HepG2 (cell line): ENCODE measurements around the gene PTPRU. TPM values are rescaled to one million over a fixed set of nuclear protein-coding genes. Genes with fewer than 3 reads are reported as not detected.

Experiments used
- ATAC-seq: fragments of 200-7000 bp; cut with Tn5 transposase; 3 replicates; pipeline ENCODE4 v1.9.1; 2020; ENCODE audit warnings: mild to moderate bottlenecking, moderate library complexity
- BruUV-seq: library from RNA; stranded (reverse); fragments of 400-500 nt; replicated peaks from 2 replicates; lab custom pipeline; 2021; lab: Mats Ljungman, UMichigan
- CTCF ChIA-PET: fragments of 300-600 bp; formaldehyde crosslinking; extraction: SDS; loops from one replicate; lab custom pipeline; 2021; ENCODE audit warnings: low total read pairs, inconsistent platforms, low intra/inter-chr PET ratio; lab: Yijun Ruan, JAX
- POLR2A ChIA-PET: fragments of 350-600 bp; sonication (Branson Sonifier 250); formaldehyde crosslinking; loops from one replicate; lab custom pipeline; 2020; ENCODE audit warnings: antibody characterized with exemption, inconsistent platforms; lab: Yijun Ruan, JAX
- DNase-seq: peaks from one replicate; pipeline ENCODE4 v3.0.0-alpha.2; 2015; ENCODE audit warnings: low spot score
- FAIRE-seq: peaks from 3 replicates; lab custom pipeline; 2011; peaks lifted over from hg19 to GRCh38; lab: Jason Lieb, UNC
- H2AFZ ChIP-seq: one replicate; pipeline ENCODE4 v1.6.1; 2011; ENCODE audit warnings: low read length, inconsistent platforms
- H3K27ac ChIP-seq: fragments of 300-600 bp; 3 replicates; pipeline ENCODE4 v1.8.0; 2011; ENCODE audit warnings: mixed run types, mild to moderate bottlenecking, mixed read lengths, low read length, inconsistent platforms; ENCODE audit not compliant: insufficient read depth; ENCODE audit errors: extremely low read length
- H3K27me3 ChIP-seq, 2 experiments: fragments of 200-600 bp in 1 of 2; 2 replicates in 1 of 2; 3 replicates in 1 of 2; pipeline versions ENCODE4 v1.6.0 to v1.8.0; 2011; ENCODE audit warnings: low read length in 2 of 2, mild to moderate bottlenecking in 2 of 2, moderate library complexity in 2 of 2, inconsistent platforms in 1 of 2; ENCODE audit not compliant: insufficient read depth in 2 of 2, control insufficient read depth in 1 of 2
- H3K36me3 ChIP-seq, 2 experiments: fragments of 200-600 bp in 1 of 2; replicated peaks in 1 of 2; 2 replicates in 1 of 2; 3 replicates in 1 of 2; pipeline versions ENCODE4 v1.5.1 to v1.8.0; 2011; ENCODE audit warnings: low read length in 2 of 2, inconsistent platforms in 1 of 2; ENCODE audit not compliant: insufficient read depth in 2 of 2, control insufficient read depth in 1 of 2
- H3K4me1 ChIP-seq: 2 replicates; pipeline ENCODE4 v1.5.1; 2012; ENCODE audit warnings: low read length, inconsistent platforms; ENCODE audit not compliant: insufficient read depth
- H3K4me2 ChIP-seq: 2 replicates; pipeline ENCODE4 v1.6.0; 2011; ENCODE audit warnings: low read depth, low read length, inconsistent platforms
- H3K4me3 ChIP-seq, 3 experiments: fragments of 200-600 bp in 1 of 3; sonication (generic), shearing (Covaris generic) in 1 of 3; replicated peaks in 1 of 3; 2 replicates each; pipeline ENCODE4 v1.5.1; 2011 to 2016; ENCODE audit warnings: low read length in 3 of 3, inconsistent platforms in 2 of 3, low read depth in 2 of 3, mild to moderate bottlenecking in 2 of 3, control low read depth in 1 of 3, mixed read lengths in 1 of 3; ENCODE audit not compliant: insufficient read depth in 1 of 3
- H3K79me2 ChIP-seq: one replicate; pipeline ENCODE4 v1.6.1; 2011; ENCODE audit warnings: low read length, inconsistent platforms; ENCODE audit not compliant: insufficient read depth
- H3K9ac ChIP-seq: 2 replicates; pipeline ENCODE4 v1.6.0; 2011; ENCODE audit warnings: mild to moderate bottlenecking, low read depth, low read length, inconsistent platforms; ENCODE audit not compliant: insufficient read depth
- H3K9me3 ChIP-seq: 2 replicates; pipeline ENCODE4 v1.5.1; 2012; ENCODE audit warnings: mild to moderate bottlenecking, low read length
- H4K20me1 ChIP-seq: 2 replicates; pipeline ENCODE4 v1.6.0; 2011; ENCODE audit warnings: inconsistent platforms, mild to moderate bottlenecking, low read length, moderate library complexity; ENCODE audit not compliant: insufficient read depth
- DDIT3 ChIP-seq: sonication (generic); formaldehyde crosslinking; IDR thresholded peaks from 2 replicates; pipeline ENCODE4 v1.4.0; 2020; ENCODE audit warnings: mild to moderate bottlenecking, missing genetic modification reagents
- KDM1A ChIP-seq: IDR thresholded peaks from 2 replicates; pipeline ENCODE4 v1.6.1; 2016; ENCODE audit warnings: missing compliant biosample characterization
- ZFP82 ChIP-seq: sonication (generic); formaldehyde crosslinking; IDR thresholded peaks from 2 replicates; pipeline ENCODE4 v1.5.1; 2020; ENCODE audit warnings: mild to moderate bottlenecking, missing genetic modification reagents, borderline replicate concordance
- ZNF550 ChIP-seq: sonication (generic); formaldehyde crosslinking; IDR thresholded peaks from 2 replicates; pipeline ENCODE4 v1.4.0; 2020; ENCODE audit warnings: mild to moderate bottlenecking, missing genetic modification reagents, borderline replicate concordance
- ZNF558 ChIP-seq: sonication (generic); formaldehyde crosslinking; IDR thresholded peaks from 2 replicates; pipeline ENCODE4 v1.9.0; 2022; ENCODE audit warnings: mild to moderate bottlenecking, missing genetic modification reagents, borderline replicate concordance
- ZNF629 ChIP-seq: sonication (generic); formaldehyde crosslinking; conservative IDR thresholded peaks from 2 replicates; pipeline ENCODE4 v1.5.0; 2020; ENCODE audit warnings: missing genetic modification reagents
- WGBS: methylation state at CpG from one replicate; pipeline ENCODE4 v1.1.6; 2017; ENCODE audit warnings: low lambda C conversion rate; 5-methylcytosine and 5-hydroxymethylcytosine counted together
- in situ Hi-C: cut with HindIII; loops from 2 replicates; pipeline ENCODE4 v1.10.0; 2017; ENCODE audit warnings: low pct_unique_long_range_greater_than_20kb; ENCODE audit not compliant: extremely low pct_ligation_motif_present
- intact Hi-C: fragments of 100-400 bp; cut with micrococcal nuclease; formaldehyde crosslinking; loops from one replicate; pipeline ENCODE4 v1.10.0; 2022; ENCODE audit not compliant: unreplicated experiment
- polyA plus RNA-seq, 8 experiments: library from polyadenylated mRNA; depleted of rRNA in 3 of 8; stranded (reverse) in 7 of 8; unstranded in 1 of 8; fragments of >200 nt; fragmentation: Illumina TruSeq in 4 of 8; extraction: Trizol in 4 of 8; gene quantifications; 2 replicates each; pipeline versions ENCODE4 v1.2.1 to v1.2.3, GENCODE V29; 2011 to 2016; ENCODE audit warnings: low read depth in 4 of 8, missing spikeins in 1 of 8, mixed read lengths in 1 of 8; ENCODE audit not compliant: insufficient read depth in 1 of 8
- total RNA-seq, 5 experiments: library from RNA; depleted of rRNA; stranded (reverse); fragments of >200 nt; fragmentation: Illumina TruSeq; extraction: Trizol; gene quantifications; 2 replicates each; pipeline ENCODE4 v1.2.3, GENCODE V29; 2016; ENCODE audit warnings: low read depth in 1 of 5
- TF ChIP-seq, protein P1 (sequence below): sonication (generic); formaldehyde crosslinking; IDR thresholded peaks from 2 replicates; pipeline ENCODE4 v1.8.0; 2022; ENCODE audit warnings: mild to moderate bottlenecking, missing genetic modification reagents, borderline replicate concordance
- TF ChIP-seq, protein P2 (sequence below): sonication (generic); formaldehyde crosslinking; IDR thresholded peaks from 2 replicates; pipeline ENCODE4 v1.4.0; 2020; ENCODE audit warnings: missing genetic modification reagents, borderline replicate concordance

Gene PTPRU
- total and polyA plus RNA-seq, 2 of the 13 experiments (the other 11 are each of a cell fraction or from before 2014, with no cell fraction given) = 21.6 to 22.3 TPM

DNA sequence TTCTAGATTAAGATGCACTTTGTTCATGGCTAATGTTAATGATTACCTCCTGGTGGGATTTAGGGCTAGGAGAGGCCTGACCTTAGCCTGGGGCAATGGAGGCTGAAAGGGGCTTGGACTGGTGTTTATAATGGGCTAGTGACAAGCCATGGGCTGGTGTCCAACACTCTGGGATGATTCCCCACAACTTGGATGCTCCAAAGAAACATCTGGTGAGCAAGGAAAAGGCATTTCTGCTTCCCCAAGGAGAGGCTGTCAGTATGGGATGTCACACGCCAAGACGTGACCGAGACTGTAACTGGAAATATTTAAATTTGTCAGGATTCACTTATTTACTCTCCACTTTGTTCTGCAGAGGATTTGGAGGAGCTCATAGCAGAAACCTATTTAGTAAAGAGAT lies 45.2 kb downstream of the PTPRU start:
- Histone ChIP-seq H3K27me3 (no peaks in the 10 kb centered on the region), H3K9me3 (no peaks in the 10 kb centered on the region), H3K9ac (no peak overlapping the region), H3K4me1 (peaks cover 17% of the 10 kb centered on the region), H3K27ac (no peak overlapping the region), H2AFZ (no peak overlapping the region), H3K4me2 (no peak overlapping the region)
- DNase-seq = no peak
- ATAC-seq = no peak
- 100% methylated on average over 2 of the region's 3 CpGs for WGBS
- in situ Hi-C loops = no loop called here
- CTCF ChIA-PET = no interaction called here
- TF ChIP-seq KDM1A (no peak), ZNF550 (CRISPR knock-in tag) (no peak), ZNF558 (CRISPR knock-in tag) (no peak)
- TF ChIP-seq, protein P1, sequence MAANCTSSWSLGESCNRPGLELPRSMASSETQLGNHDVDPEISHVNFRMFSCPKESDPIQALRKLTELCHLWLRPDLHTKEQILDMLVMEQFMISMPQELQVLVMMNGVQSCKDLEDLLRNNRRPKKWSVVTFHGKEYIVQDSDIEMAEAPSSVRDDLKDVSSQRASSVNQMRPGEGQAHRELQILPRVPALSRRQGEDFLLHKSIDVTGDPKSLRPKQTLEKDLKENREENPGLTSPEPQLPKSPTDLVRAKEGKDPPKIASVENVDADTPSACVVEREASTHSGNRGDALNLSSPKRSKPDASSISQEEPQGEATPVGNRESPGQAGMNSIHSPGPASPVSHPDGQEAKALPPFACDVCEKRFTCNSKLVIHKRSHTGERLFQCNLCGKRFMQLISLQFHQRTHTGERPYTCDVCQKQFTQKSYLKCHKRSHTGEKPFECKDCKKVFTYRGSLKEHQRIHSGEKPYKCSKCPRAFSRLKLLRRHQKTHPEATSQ (CRISPR knock-in tag) = no peak
- TF ChIP-seq, all 625 proteins: peak for 0
- Histone ChIP-seq H3K79me2 (no peaks in the 10 kb centered on the region), H3K36me3 (peaks cover 4 to 15% of the 10 kb centered on the region in 2 experiments), H3K4me3 (no peak overlapping the region), H4K20me1 (no peaks in the 10 kb centered on the region)
- BruUV-seq = no TSS peak
- no peak for FAIRE-seq
- intact Hi-C loops = no loop called here
- POLR2A ChIA-PET = no interaction called here

DNA sequence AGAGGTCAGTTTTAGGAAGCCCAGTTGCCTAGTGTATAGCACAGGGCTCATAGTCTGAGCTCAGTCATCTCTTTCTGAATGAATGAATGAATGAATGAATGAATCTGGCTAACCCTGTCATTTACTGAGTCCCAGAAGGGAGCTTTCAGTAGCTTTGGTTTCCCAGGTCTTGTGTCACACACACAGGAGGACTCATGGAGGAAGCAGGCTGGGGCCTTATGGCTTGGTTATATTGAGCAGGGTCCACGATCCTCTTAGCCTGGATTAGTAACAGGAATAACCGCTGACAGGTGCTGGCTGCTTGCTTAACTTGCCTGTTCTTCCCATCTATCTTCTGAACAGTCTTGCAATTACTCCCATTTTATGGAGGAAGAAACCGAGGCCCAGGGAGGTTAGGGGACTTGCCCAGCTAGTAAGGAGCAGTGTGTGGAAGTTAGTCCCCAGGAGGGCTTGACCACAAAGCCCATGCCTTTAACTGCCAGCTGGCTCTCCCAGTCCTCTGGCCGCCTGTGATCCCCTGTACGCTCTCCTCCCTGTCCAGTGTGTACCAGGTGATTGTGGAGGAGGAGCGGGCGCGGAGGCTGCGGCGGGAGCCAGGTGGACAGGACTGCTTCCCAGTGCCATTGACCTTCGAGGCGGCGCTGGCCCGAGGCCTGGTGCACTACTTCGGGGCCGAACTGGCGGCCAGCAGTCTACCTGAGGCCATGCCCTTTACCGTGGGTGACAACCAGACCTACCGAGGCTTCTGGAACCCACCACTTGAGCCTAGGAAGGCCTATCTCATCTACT lies 46.0 kb downstream of the PTPRU start:
- no peak overlapping the region for H3K9ac ChIP-seq
- peaks cover 17% of the 10 kb centered on the region for H3K4me1 ChIP-seq
- in situ Hi-C loops (no loop called here), intact Hi-C loops (no loop called here)
- CTCF ChIA-PET = no interaction called here
- peaks cover 4 to 12% of the 10 kb centered on the region in 2 experiments for H3K36me3 ChIP-seq
- no peak for FAIRE-seq
- no peak for TF ChIP-seq DDIT3
- no peak for TF ChIP-seq ZFP82 (CRISPR knock-in tag)
- TF ChIP-seq ZNF629 = peak; percentile 67
- TF ChIP-seq, protein P2, sequence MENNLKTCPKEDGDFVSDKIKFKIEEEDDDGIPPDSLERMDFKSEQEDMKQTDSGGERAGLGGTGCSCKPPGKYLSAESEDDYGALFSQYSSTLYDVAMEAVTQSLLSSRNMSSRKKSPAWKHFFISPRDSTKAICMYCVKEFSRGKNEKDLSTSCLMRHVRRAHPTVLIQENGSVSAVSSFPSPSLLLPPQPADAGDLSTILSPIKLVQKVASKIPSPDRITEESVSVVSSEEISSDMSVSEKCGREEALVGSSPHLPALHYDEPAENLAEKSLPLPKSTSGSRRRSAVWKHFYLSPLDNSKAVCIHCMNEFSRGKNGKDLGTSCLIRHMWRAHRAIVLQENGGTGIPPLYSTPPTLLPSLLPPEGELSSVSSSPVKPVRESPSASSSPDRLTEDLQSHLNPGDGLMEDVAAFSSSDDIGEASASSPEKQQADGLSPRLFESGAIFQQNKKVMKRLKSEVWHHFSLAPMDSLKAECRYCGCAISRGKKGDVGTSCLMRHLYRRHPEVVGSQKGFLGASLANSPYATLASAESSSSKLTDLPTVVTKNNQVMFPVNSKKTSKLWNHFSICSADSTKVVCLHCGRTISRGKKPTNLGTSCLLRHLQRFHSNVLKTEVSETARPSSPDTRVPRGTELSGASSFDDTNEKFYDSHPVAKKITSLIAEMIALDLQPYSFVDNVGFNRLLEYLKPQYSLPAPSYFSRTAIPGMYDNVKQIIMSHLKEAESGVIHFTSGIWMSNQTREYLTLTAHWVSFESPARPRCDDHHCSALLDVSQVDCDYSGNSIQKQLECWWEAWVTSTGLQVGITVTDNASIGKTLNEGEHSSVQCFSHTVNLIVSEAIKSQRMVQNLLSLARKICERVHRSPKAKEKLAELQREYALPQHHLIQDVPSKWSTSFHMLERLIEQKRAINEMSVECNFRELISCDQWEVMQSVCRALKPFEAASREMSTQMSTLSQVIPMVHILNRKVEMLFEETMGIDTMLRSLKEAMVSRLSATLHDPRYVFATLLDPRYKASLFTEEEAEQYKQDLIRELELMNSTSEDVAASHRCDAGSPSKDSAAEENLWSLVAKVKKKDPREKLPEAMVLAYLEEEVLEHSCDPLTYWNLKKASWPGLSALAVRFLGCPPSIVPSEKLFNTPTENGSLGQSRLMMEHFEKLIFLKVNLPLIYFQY = no peak
- H3K27ac ChIP-seq = no peak overlapping the region
- H3K4me2 ChIP-seq = no peak overlapping the region
- POLR2A ChIA-PET = no interaction called here
- WGBS = 98% methylated on average over 6 of the region's 19 CpGs
- no peaks in the 10 kb centered on the region for H3K79me2 ChIP-seq
- H3K4me3 ChIP-seq = no peak overlapping the region
- H2AFZ ChIP-seq = no peak overlapping the region
- H4K20me1 ChIP-seq = no peaks in the 10 kb centered on the region
- ATAC-seq = no peak
- BruUV-seq = no TSS peak
- no peak for DNase-seq
- H3K27me3 ChIP-seq = no peaks in the 10 kb centered on the region
- H3K9me3 ChIP-seq = no peaks in the 10 kb centered on the region
